Ishikawa (cell line): ENCODE data around the gene TAF1A.

Source experiments
- CEBPB ChIP-seq: IDR thresholded peaks from 2 replicates; pipeline ENCODE4 v1.6.1; 2012
- CREB1 ChIP-seq: IDR thresholded peaks from 2 replicates; pipeline ENCODE4 v1.6.1; 2012; ENCODE audit warnings: low read depth
- EGR1 ChIP-seq: IDR thresholded peaks from 2 replicates; pipeline ENCODE4 v1.6.1; 2012
- EP300 ChIP-seq: IDR thresholded peaks from 2 replicates; pipeline ENCODE4 v1.6.1; 2012; ENCODE audit warnings: borderline replicate concordance
- FOXM1 ChIP-seq: IDR thresholded peaks from 2 replicates; pipeline ENCODE4 v1.6.1; 2012; ENCODE audit warnings: low read depth, borderline replicate concordance
- NFIC ChIP-seq: IDR thresholded peaks from 2 replicates; pipeline ENCODE4 v1.6.1; 2012
- RAD21 ChIP-seq: IDR thresholded peaks from 2 replicates; pipeline ENCODE4 v1.6.1; 2012; ENCODE audit warnings: low read depth
- TAF1 ChIP-seq: IDR thresholded peaks from 2 replicates; pipeline ENCODE4 v1.6.1; 2012; ENCODE audit warnings: low read depth, mild to moderate bottlenecking
- TCF12 ChIP-seq: IDR thresholded peaks from 2 replicates; pipeline ENCODE4 v1.6.1; 2012; ENCODE audit warnings: low read depth
- TEAD4 ChIP-seq: IDR thresholded peaks from 2 replicates; pipeline ENCODE4 v1.6.1; 2012
- YY1 ChIP-seq: IDR thresholded peaks from 2 replicates; pipeline ENCODE4 v1.6.1; 2012; ENCODE audit warnings: low read depth
- ZBTB7A ChIP-seq: IDR thresholded peaks from 2 replicates; pipeline ENCODE4 v1.6.1; 2012; ENCODE audit warnings: low read depth
- TF ChIP-seq, protein P1 (sequence below): IDR thresholded peaks from 2 replicates; pipeline ENCODE4 v1.6.1; 2012; ENCODE audit warnings: low read depth, mild to moderate bottlenecking
- TF ChIP-seq, protein P2 (sequence below): IDR thresholded peaks from 2 replicates; pipeline ENCODE4 v1.6.1; 2012
- TF ChIP-seq, protein P3 (sequence below): IDR thresholded peaks from 2 replicates; pipeline ENCODE4 v1.6.1; 2012

Gene TAF1A

DNA sequence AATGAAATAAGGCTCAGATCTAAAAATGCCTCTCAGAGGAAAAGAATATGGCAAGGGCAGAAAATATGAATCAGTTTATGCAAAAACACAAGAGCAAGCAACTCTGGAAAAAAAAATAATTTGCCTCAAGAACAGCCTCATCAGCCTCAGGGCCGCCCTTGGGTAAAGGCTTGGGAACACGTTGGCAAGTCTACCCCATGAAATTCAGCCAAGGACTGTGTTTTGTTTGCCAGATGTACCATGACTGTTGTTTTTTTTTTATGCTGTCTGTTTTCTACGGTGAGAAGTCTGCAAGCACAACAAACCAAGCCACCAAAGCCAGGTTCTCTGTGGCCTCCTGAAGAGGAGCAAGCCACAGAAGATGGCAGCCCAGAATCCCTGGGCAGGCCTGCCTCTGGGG lies 59.8 kb downstream of the TAF1A start:
- no peak for TF ChIP-seq TEAD4
- no peak for TF ChIP-seq EP300

DNA sequence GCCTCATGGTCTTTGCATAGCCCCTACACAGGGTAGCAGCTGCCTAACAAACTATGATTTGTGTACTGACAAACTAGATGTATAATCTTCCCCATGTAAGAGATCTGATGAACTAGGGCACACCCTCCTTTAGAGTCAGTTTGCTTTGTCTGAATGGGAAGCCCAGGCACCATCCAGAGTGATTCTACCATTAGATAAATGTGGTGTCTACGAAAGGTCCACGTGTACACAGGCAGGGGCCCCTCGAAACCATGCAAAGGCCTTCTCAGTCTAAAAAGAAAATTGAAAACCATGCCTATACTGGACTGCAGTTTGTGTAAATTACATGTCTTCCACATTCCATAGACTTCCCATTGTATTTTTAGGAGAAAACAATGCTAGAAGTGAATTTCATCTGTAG lies 60.6 kb downstream of the TAF1A start:
- no peak for TF ChIP-seq TAF1
- no peak for TF ChIP-seq TCF12
- no peak for TF ChIP-seq FOXM1
- TF ChIP-seq EP300, result no peak

DNA sequence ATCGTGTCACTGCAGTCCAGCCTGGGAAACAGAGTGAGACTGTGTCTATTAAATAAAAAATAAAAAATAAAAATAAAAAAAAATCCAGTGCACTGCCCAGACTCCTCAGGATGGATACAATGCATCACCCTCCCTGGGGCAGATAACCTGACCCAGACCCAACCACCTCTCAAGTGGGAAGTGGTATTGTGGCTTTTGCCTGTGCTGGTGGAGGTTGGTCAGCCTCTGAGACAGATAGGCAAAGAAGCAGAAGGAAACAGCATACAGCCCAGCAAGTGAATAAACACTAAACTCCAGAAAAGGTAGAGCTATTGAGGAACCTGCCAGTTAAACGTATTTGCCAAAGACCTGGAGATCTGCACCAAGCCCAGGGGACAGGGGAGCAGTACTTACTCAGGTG lies 63.8 kb downstream of the TAF1A start:
- TF ChIP-seq CEBPB (no peak), EGR1 (no peak), ZBTB7A (no peak), RAD21 (no peak), YY1 (no peak)

DNA sequence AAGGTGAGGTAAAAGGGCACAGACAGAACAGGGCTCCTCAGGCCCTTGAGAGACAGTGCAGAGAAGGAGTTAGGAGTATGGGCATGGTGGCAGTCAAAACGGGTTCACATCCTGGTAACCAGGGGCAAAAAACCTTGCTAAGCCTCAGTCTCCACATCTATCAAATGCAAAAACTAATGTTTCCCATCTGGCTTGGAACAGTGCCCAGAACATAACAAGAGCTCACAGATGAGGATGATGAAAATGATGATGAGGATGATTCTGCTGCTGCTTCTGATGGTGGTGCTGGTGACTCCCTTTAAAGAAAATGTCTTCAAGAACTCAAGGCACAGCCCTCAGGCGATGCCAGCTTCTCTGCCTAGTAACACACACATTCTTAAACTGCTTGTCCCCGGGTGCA lies 65.9 kb downstream of the TAF1A start:
- TF ChIP-seq, protein P1, sequence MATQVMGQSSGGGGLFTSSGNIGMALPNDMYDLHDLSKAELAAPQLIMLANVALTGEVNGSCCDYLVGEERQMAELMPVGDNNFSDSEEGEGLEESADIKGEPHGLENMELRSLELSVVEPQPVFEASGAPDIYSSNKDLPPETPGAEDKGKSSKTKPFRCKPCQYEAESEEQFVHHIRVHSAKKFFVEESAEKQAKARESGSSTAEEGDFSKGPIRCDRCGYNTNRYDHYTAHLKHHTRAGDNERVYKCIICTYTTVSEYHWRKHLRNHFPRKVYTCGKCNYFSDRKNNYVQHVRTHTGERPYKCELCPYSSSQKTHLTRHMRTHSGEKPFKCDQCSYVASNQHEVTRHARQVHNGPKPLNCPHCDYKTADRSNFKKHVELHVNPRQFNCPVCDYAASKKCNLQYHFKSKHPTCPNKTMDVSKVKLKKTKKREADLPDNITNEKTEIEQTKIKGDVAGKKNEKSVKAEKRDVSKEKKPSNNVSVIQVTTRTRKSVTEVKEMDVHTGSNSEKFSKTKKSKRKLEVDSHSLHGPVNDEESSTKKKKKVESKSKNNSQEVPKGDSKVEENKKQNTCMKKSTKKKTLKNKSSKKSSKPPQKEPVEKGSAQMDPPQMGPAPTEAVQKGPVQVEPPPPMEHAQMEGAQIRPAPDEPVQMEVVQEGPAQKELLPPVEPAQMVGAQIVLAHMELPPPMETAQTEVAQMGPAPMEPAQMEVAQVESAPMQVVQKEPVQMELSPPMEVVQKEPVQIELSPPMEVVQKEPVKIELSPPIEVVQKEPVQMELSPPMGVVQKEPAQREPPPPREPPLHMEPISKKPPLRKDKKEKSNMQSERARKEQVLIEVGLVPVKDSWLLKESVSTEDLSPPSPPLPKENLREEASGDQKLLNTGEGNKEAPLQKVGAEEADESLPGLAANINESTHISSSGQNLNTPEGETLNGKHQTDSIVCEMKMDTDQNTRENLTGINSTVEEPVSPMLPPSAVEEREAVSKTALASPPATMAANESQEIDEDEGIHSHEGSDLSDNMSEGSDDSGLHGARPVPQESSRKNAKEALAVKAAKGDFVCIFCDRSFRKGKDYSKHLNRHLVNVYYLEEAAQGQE, result no peak
- TF ChIP-seq TAF1, result no peak
- no peak for TF ChIP-seq YY1
- no peak for TF ChIP-seq RAD21
- no peak for TF ChIP-seq FOXM1
- TF ChIP-seq ZBTB7A, result no peak
- TF ChIP-seq, protein P2, sequence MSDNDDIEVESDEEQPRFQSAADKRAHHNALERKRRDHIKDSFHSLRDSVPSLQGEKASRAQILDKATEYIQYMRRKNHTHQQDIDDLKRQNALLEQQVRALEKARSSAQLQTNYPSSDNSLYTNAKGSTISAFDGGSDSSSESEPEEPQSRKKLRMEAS, result no peak
- no peak for TF ChIP-seq TCF12
- TF ChIP-seq CEBPB, result no peak
- TF ChIP-seq TEAD4, result no peak

DNA sequence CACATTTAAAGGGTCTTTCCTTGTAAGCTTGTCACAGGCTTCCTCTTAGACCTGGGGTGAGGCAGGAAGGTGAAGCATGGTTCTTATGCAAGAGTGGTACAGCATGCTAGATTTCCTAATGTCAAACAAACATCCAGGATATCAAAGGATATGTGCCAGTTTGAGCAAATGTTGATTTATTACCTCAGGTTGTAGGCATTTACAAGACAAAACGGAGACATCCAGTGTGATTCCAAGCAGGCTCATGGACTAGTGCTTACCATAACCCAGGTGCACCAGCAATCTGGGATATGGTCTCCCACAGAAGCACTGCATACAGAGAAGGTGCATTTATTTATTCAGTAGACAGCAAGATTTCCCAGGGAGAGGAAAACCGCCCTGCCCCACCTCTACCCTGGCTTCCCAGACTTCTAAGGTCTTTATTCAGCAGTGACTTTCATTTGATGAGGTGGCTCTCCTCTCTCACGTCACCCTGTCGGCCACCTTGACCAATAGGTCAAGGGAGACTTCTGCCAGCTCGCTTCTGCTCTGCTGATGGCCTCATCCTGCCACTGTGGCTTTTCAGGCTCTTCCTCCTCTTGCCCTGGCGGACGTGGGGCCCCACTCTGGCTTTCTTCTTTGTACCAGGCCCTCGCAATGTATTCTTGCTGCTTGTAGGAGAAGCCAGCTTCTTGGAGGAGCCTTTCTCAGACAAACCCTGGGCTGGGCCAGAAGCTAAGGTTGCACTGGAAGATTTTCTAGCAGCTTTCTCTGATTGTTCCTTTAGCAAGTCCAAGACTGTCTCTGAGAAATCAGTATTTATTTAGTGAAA lies 67.4 kb downstream of the TAF1A start:
- TF ChIP-seq CREB1, result no peak
- no peak for TF ChIP-seq TCF12
- no peak for TF ChIP-seq TEAD4
- TF ChIP-seq FOXM1, result no peak
- TF ChIP-seq NFIC, result no peak
- TF ChIP-seq CEBPB, result no peak

DNA sequence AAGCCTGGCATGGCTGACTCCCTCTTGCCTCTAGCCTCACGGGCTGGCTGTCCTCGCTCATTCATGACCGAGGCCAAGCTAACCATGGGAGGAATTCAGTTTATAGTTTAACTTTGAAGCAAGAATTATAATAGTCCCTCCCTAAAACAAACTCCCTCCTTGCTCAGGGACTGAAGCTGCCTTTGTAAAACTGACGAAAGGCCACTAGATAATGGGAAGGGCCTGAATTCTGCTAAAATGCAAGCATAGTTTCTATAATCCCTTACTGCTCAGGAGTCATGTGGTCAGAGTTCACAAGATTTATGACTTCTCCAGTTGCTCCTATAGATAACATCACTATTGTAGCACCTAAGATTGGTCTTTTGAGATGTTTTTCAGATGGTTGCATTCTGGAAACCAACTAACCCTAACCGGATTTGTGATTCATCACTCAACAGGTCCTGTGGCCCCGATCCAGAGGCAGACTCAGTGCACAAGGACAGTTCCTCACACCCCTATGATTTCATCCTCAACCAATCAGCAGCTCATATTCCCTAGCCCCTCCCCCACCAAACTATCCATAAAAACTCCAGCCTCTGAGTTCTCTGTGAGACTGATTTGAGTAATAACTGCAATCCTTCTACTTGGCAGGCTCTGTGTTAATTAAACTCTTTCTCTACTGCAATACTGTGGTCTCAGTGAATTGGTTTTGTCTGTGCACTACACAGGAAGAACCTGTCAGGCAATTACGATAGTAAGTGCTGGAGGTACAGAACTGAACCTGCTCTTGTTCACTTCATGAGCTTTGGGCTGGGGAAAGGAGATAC lies 68.2 kb downstream of the TAF1A start:
- TF ChIP-seq TAF1 (no peak), CREB1 (no peak), CEBPB (no peak), TEAD4 (no peak), NFIC (no peak)
- TF ChIP-seq, protein P3, sequence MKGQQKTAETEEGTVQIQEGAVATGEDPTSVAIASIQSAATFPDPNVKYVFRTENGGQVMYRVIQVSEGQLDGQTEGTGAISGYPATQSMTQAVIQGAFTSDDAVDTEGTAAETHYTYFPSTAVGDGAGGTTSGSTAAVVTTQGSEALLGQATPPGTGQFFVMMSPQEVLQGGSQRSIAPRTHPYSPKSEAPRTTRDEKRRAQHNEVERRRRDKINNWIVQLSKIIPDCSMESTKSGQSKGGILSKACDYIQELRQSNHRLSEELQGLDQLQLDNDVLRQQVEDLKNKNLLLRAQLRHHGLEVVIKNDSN, result no peak
